Small intestine (tissue), 7 donors: ENCODE measurements around the gene CSNK1A1L. TPM values are rescaled to one million over a fixed set of nuclear protein-coding genes. Genes with fewer than 3 reads are reported as not detected.

Experiments
- DNase-seq, 2 donors: peaks; one replicate each; pipeline versions ENCODE4 v3.0.0 to v3.0.0-alpha.2; 2013
- FAIRE-seq: peaks from 2 replicates; lab custom pipeline; 2012; peaks lifted over from hg19 to GRCh38; lab: Jason Lieb, UNC
- H3K27ac ChIP-seq, 3 donors: one replicate each; pipeline ENCODE4 v1.5.1; 2013; ENCODE audit warnings: low read length in 2 of 3, mild to moderate bottlenecking in 2 of 3, control low read depth in 1 of 3, inconsistent platforms in 1 of 3, low read depth in 1 of 3, moderate library complexity in 1 of 3
- H3K27me3 ChIP-seq, 3 donors: one replicate each; pipeline ENCODE4 v1.6.1; 2013; ENCODE audit warnings: low read length in 3 of 3, inconsistent platforms in 1 of 3; ENCODE audit not compliant: control insufficient read depth in 3 of 3, insufficient read depth in 3 of 3
- H3K36me3 ChIP-seq, 3 donors: one replicate each; pipeline ENCODE4 v1.6.1; 2013; ENCODE audit warnings: low read length in 3 of 3, inconsistent platforms in 1 of 3, low read depth in 1 of 3, mild to moderate bottlenecking in 1 of 3, moderate library complexity in 1 of 3; ENCODE audit not compliant: control insufficient read depth in 3 of 3, insufficient read depth in 2 of 3
- H3K4me1 ChIP-seq, 3 donors: one replicate each; pipeline ENCODE4 v1.6.1; 2013; ENCODE audit warnings: low read length in 2 of 3, inconsistent platforms in 1 of 3, low read depth in 1 of 3, mild to moderate bottlenecking in 1 of 3, moderate library complexity in 1 of 3; ENCODE audit not compliant: control insufficient read depth in 3 of 3, insufficient read depth in 2 of 3
- H3K4me3 ChIP-seq, 3 donors: one replicate each; pipeline ENCODE4 v1.5.1; 2013; ENCODE audit warnings: low read length in 3 of 3, control low read depth in 1 of 3, inconsistent platforms in 1 of 3, low read depth in 1 of 3, mild to moderate bottlenecking in 1 of 3, moderate library complexity in 1 of 3
- H3K9me3 ChIP-seq, 2 donors: one replicate each; pipeline ENCODE4 v1.6.1; 2013; ENCODE audit warnings: low read depth in 1 of 2, low read length in 1 of 2; ENCODE audit not compliant: control insufficient read depth in 2 of 2, insufficient read depth in 1 of 2
- WGBS, 3 donors: extraction: QIAGEN DNeasy Blood & Tissue Kit; methylation state at CpG; one replicate each; pipeline ENCODE4 v1.1.7; 2013; 5-methylcytosine and 5-hydroxymethylcytosine counted together
- polyA plus RNA-seq, 4 donors: library from polyadenylated mRNA; stranded (reverse) in 3 of 4; unstranded in 1 of 4; fragments of 200-250 nt in 3 of 4; fragments of 120-200 nt in 1 of 4; gene quantifications; one replicate each; pipeline versions ENCODE4 v1.2.1 to v1.2.3, GENCODE V29; 2013
- donor health status: healthy with polysubstance abuse.
- donor health status: control.
- donor health status: control.
- donor health status: Bipolar disorder and iron deficiency.
- donor health status: healthy.

CSNK1A1L gene
- polyA plus RNA-seq, 4 donors, result not detected

DNA sequence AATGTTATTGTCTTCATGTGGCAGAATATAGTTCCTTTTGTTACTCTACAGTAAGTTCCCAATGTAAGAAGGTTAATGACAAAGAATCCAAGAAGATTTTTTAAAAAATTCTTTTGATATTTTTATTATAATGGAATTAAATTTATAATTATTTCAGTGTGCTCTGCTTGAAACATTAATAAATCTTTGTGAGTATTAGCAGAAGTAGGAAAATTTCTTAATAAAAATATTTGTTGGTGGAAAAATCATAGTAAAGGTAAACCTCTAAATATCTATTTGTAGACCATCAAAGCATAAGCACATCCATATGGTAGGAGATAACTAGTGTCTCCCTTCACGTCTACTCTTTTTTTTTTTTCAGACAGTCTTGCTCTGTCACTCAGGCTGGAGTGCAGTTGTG, 4.3 kb downstream of the CSNK1A1L start:
- DNase-seq (no peak), FAIRE-seq (no peak)
- Histone ChIP-seq H3K4me1 (no peaks in the 10 kb centered on the region), H3K36me3 (no peaks in the 10 kb centered on the region), H3K27me3 (peaks cover 0 to 2% (median 0%) of the 10 kb centered on the region in 3 donors), H3K27ac (no peak overlapping the region), H3K4me3 (no peak overlapping the region), H3K9me3 (no peaks in the 10 kb centered on the region)
- WGBS, 3 donors, result 7 to 47% (median 42%) methylated on average over 1 of the region's 1 CpG

DNA sequence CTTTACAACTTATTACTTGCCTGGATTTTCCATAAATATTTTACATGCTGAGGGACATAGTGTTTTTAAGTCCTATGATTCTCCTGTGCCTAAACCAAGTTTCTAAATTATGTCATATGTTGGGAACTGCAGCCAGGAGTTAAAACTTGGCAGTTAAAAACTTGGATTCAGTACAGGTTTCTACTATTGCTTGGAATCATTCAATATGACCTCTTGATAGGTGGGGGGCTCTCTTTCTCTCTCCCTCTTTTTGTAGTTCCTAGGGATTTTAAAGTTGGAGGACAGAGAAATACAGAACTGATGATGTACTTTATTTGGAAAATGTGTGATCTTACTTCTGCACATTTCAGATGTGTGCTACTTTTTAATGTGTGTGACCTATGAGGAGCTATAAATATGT, 4.7 kb downstream of the CSNK1A1L start:
- no peaks in the 10 kb centered on the region for H3K9me3 ChIP-seq
- no peaks in the 10 kb centered on the region for H3K4me1 ChIP-seq
- H3K36me3 ChIP-seq, result no peaks in the 10 kb centered on the region
- H3K4me3 ChIP-seq, result no peak overlapping the region
- H3K27ac ChIP-seq, result no peak overlapping the region
- peaks cover 0 to 2% (median 0%) of the 10 kb centered on the region in 3 donors for H3K27me3 ChIP-seq
- DNase-seq, result no peak
- no peak for FAIRE-seq

DNA sequence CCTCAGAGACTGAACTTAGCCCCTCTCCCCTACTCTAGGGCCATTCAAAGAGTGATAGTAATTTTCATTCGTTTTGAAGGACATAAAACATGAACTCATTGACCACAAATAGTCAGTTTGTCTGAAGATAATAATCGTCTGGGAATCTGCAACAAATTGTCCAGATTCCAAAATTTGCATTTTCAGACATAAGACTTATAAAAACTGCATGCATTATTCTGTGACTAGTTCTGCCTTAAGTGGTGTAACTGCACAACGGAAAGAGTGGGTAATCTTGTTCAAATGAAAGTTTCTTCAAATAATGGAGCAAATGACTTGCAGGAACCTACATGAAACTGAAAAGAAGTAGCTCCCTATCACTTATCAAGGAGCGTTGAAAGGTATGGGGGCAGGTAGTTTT, 8.4 kb downstream of the CSNK1A1L start:
- no peak for FAIRE-seq
- WGBS, 3 donors, result 38 to 62% (median 40%) methylated on average over 4 of the region's 4 CpGs
- Histone ChIP-seq H3K4me3 (no peak overlapping the region), H3K4me1 (no peaks in the 10 kb centered on the region), H3K36me3 (no peaks in the 10 kb centered on the region), H3K9me3 (no peaks in the 10 kb centered on the region), H3K27ac (no peak overlapping the region), H3K27me3 (peaks cover 0 to 2% (median 0%) of the 10 kb centered on the region in 3 donors)
- no peak for DNase-seq

DNA sequence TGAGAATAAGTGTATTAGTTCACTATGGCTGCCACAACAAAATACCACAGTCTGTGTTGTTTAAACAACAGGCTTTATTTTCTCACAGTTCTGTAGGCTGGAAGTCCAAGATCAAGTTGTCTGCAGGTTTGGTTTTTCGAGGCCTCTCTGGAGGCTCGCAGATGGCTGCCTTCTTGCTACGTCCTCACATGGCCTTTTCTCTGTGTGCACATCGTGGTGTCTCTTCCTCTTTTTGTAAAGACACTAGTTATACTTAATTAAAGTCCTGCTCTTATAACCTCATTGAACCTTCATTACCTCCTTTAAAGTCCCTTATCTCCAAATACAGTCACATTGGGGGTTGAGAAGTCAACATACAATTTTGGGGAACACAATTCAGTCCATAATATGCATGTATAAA, 10.6 kb downstream of the CSNK1A1L start:
- H3K4me1 ChIP-seq, result no peaks in the 10 kb centered on the region
- H3K36me3 ChIP-seq, result no peaks in the 10 kb centered on the region
- H3K4me3 ChIP-seq, result no peak overlapping the region
- H3K27ac ChIP-seq, result no peak overlapping the region
- peaks cover 0 to 2% (median 0%) of the 10 kb centered on the region in 3 donors for H3K27me3 ChIP-seq
- H3K9me3 ChIP-seq, result no peaks in the 10 kb centered on the region
- no peak for DNase-seq
- WGBS, 3 donors, result 84 to 87% (median 86%) methylated on average over 4 of the region's 4 CpGs
- FAIRE-seq, result no peak

DNA sequence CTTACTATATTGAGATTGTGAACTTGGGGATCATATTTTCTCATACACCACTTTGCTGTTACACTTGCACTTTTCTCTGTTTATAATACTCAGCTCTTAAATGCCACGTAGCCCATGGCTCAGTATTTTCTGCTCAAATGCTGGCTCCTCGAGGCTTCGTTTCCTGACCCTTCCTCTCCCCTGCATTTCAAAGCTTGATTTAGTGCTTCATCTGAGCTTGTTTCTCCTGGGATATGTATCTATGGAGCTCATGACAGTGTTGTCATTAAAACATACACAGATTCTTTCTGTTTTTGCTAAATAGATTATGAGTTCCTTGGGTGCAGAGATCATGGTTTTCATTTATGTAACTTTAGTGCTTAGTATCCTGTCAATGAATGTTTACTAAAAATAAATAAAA, 11.4 kb downstream of the CSNK1A1L start:
- Histone ChIP-seq H3K9me3 (no peaks in the 10 kb centered on the region), H3K27me3 (peaks cover 0 to 1% (median 0%) of the 10 kb centered on the region in 3 donors), H3K4me3 (no peak overlapping the region), H3K4me1 (no peaks in the 10 kb centered on the region), H3K27ac (no peak overlapping the region), H3K36me3 (no peaks in the 10 kb centered on the region)
- FAIRE-seq, result no peak
- DNase-seq, result no peak
- 39 to 76% (median 67%) methylated on average over 3 of the region's 3 CpGs for WGBS, 3 donors

DNA sequence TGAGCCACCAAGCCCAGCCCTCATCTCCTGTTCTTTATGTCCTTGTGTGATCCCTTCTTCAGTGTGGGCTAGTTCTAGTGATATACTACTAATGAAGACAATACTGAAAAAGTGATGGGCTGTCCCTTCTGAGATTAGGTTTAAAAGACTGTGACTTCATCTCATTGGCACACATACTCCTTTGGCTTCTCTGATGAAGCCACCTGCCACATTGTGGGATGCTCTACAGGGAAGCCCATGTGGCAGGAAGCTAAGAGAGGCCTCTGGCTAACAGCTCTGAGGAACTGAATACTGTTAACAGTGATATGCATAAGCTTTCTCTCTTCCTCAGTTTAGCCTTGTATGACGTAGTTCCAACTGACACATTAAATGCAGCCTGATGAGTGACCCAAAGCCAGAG, 13.6 kb downstream of the CSNK1A1L start:
- no peaks in the 10 kb centered on the region for H3K27me3 ChIP-seq
- H3K4me3 ChIP-seq, result no peak overlapping the region
- no peaks in the 10 kb centered on the region for H3K9me3 ChIP-seq
- WGBS, 3 donors, result 60 to 81% (median 67%) methylated on average over 1 of the region's 1 CpG
- no peaks in the 10 kb centered on the region for H3K4me1 ChIP-seq
- no peak for FAIRE-seq
- DNase-seq, result no peak
- H3K27ac ChIP-seq, result no peak overlapping the region
- no peaks in the 10 kb centered on the region for H3K36me3 ChIP-seq

DNA sequence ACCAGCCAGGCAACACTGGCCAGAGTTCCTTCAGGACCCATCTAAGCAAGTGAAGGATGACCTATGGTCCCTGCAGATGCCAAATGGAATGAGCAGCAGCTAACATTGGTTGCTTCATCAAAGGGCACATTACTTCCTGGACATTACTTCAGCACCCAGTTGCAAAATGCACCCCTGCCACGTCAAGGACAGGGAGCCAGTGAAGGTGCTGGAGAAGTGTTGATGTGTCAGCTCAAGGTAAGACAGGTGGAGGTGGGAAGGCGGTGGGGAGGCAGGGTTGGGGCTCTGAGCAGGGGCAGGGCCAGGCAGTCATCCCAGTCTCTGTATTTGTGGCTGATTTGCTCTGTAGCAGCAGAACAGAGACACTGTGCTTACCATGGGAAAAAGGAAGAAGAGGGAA, 14.6 kb downstream of the CSNK1A1L start:
- FAIRE-seq, result no peak
- 46 to 76% (median 51%) methylated on average over 2 of the region's 2 CpGs for WGBS, 3 donors
- no peak overlapping the region for H3K27ac ChIP-seq

DNA sequence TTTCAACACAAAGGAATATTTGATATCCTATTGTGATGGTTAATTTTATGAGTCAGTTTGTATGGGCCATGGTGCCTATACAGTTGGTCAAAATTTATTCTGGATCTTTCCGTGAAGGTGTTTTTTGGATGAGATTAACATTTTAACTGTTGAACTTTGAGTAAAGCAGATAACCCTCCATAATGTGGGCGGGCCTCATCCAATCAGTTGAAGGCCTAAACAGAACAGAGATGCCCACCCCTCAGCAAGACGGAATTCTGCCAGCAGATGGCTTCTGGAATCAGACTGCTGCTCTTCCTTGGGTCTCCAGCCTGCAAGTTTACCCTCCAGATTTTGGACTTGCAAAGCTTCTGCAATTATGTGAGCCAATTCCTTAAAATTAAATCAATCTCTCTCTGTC, 16.0 kb downstream of the CSNK1A1L start:
- 86 to 93% (median 86%) methylated on average over 3 of the region's 3 CpGs for WGBS, 3 donors
- no peak overlapping the region for H3K4me3 ChIP-seq
- H3K36me3 ChIP-seq, result no peaks in the 10 kb centered on the region
- H3K4me1 ChIP-seq, result no peaks in the 10 kb centered on the region
- H3K27me3 ChIP-seq, result no peaks in the 10 kb centered on the region
- DNase-seq (no peak), FAIRE-seq (no peak)
- H3K9me3 ChIP-seq, result no peaks in the 10 kb centered on the region
- H3K27ac ChIP-seq, result no peak overlapping the region

More for the DNA sequence above, 14.6 kb downstream of the CSNK1A1L start:
- Histone ChIP-seq H3K36me3 (no peaks in the 10 kb centered on the region), H3K4me3 (no peak overlapping the region), H3K4me1 (no peaks in the 10 kb centered on the region), H3K9me3 (no peaks in the 10 kb centered on the region), H3K27me3 (no peaks in the 10 kb centered on the region)
- no peak for DNase-seq

DNA sequence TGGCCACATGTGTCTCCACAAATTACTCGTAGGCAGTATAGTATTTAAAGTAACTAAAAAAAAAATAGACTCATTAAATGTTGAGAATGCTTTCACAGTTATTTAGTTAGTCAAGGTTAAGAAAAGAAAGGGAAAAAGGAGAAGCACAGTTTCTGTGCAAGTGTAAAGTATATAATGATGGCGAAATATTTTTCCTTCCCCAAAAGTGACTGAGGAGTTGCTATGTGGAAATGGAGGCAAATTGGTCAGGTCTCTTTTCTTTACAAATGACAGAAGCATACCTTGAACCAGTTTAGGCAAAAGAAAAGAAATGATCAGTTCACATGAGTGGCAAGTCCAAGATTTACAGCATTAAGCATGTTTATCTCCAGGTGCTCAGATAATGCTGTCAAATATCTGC, 18.0 kb downstream of the CSNK1A1L start:
- no peak for DNase-seq
- FAIRE-seq, result no peak
- WGBS, 3 donors, result 75 to 80% (median 77%) methylated on average over 2 of the region's 2 CpGs
- Histone ChIP-seq H3K27me3 (no peaks in the 10 kb centered on the region), H3K9me3 (no peaks in the 10 kb centered on the region), H3K4me1 (no peaks in the 10 kb centered on the region), H3K36me3 (no peaks in the 10 kb centered on the region), H3K27ac (no peak overlapping the region), H3K4me3 (no peak overlapping the region)
